GM21526 (cell line): ENCODE data around the gene GOLT1A.

ENCODE experiments used
- ATAC-seq: cut with Tn5 transposase; IDR thresholded peaks from one replicate; pipeline ENCODE4 v1.9.1; 2021; ENCODE audit warnings: moderate library complexity; ENCODE audit not compliant: unreplicated experiment, low FRiP score

GOLT1A gene, protein sequence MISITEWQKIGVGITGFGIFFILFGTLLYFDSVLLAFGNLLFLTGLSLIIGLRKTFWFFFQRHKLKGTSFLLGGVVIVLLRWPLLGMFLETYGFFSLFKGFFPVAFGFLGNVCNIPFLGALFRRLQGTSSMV

DNA sequence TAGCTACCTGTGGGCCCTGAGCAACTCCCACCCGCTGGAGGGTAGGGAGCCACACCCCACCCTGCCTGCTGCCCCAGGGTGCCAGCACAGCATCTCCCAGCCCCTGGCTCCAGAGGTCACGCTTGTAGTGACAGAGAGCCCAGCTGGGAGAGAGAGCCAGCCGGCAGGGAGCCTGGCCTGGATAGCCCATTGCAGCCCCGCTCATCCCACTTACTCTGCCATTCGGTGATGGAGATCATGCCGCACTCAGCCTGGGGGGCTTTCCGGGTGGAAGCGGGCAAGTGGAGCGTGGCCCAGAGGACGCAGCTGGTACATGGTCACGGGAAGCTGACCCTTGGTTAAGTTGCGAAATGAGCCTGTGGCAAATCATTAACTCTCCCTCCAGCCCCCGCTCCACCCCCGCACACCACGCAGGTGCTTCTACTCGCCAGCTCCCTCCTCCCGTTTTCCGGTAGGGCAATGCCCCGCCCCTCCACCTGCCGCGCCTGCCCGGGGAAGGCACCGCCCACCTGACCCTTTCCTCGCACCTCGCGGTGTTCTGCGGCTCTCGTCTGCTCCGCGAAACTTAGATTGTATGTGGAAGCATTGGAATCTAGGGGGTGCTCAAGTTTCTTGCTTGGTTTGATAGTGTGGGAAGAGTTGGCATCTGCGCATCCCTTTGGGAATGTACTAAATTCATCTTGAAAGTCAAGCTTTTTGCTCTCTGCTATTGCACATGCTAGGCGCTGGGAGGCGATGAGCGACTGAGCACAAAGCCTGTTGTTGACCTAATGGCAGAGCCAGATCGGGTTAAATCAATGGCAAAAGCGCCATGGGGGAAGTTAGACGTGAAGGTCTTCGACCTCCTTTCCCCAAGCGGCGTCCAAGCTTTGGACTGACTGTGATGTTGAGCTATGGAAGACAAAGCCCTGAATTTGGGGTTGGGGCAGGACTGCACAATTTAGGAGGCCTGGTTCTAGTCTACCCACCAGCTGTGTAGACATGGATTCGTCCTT is at the start of gene GOLT1A:
TSS of gene GOLT1A (minus strand) at position 321 of the 995 bp plus-strand sequence. CDS start at position 239, 82 bp downstream.
- no peak for ATAC-seq

DNA sequence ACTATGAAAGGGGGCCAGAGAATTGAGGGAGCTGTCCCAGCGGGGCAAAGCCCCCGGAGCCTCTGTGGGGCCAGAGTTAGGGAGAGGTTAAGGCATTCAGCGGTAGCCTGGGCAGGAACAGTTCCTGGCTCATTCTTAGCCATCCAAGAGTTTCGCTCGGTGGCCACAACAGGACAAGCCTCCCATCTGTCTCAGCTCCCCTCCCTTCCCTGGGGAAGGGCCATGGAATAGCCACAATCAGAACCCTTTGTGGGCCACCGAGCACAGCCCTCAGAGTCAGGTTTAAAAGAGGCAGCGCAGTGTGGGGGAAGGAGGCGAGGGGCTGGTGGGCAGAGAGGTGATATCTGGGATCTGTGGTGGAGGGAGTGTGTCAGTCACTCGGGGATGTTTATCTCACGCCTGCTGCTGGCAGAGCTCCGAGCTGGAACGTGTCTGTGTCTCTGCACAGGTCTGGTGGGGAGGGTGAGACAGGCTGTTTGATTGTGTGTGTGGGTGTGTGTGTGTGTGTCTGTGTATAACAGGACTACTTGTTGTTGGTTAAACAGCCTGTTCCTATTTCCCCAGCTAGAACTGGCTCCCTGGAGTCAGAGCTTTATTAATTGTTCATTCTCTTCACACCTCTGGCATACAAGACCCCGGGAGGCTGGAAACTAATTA is 49.6 kb upstream of the GOLT1A start:
- no peak for ATAC-seq

DNA sequence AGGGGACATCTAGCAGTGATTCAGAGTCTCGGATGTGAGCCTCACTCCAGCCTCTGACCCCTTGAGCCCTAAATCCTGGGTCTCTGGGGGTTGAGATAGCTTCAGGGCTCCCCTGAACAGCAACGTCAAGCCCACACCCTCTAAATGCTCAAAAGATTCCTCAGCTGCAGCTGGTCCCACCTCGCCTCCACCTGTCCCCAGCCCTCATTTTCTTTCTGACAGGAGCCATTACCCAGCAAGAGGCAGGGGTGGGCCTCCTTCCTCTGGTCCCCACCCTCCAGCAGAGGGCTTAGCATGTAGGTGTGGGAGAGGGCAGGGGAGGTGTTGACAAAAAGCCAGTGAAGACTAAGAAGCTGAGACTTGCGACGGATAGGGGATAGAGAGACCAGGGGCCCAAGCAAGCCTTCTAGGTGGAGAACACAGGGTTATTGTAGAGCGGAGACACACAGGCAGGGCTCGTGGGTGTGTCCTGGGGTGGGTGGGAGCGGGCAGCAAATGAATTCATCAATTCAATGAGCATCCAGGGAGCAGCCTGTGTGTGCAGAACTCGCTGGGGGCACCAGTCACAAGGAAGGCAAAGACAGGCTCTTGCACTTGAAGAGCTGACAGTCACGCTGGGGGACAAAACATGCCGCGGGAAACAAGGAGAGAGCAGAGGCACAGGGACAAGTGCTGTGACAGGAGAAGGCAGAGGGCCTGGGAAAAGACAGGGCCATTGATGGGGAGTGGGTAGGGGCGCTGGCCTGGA is 48.9 kb upstream of the GOLT1A start:
- ATAC-seq = no peak

DNA sequence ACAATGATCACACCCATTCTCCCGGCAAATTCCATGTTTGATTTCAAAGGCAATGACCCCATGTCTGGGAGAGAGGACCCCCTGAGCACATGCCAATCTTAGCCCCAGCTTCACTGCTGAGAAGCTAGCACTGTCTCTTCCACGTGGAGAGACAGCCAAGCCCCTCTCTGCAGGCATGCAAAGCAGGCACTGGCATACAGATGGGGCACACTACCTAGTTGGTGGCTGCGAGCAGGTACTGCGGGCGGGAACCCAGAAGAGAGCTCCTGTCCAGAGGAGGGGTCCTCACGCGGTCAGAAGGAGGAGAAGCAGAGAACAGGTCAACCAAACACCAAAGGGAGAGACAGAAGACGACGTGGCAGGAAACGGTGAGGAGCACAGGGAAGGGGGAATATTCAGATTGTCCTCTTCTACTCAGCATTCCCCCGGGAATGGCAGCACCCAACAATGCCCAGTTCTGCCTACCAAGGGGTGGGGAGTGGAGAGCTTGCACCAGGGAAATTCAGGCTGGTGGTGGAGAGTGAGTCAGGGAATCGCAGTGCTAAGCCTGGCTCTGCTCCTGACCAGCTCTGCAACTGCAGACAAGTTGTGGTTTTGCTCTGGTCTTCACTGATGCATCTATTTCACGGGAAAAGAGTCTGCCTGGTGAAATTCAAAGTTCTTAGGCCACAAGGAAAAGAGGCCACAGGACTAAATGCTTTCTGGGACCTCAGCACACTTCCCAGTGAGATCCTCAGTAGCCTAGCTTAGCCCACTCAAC is 48.1 kb upstream of the GOLT1A start:
- ATAC-seq = no peak

DNA sequence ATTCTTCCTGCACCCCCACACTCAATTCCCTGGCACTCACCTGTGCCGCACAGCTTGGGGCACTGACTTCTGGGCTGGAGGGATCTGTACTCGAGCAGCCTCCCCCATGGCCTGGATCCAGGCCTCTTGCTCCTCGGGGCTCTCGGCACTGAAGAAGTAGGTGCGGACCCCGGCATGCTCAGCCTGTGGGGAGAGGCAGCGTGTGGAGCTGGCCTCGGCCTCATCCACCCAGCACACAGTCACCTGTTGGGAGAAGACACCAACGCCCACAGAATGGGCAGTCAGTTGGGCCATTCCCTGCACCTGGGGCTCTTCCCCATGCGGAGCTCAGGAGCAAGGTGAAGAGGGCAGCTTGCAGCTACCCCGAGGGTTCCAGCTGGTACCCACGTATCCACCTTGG is 47.5 kb upstream of the GOLT1A start:
- ATAC-seq = no peak

DNA sequence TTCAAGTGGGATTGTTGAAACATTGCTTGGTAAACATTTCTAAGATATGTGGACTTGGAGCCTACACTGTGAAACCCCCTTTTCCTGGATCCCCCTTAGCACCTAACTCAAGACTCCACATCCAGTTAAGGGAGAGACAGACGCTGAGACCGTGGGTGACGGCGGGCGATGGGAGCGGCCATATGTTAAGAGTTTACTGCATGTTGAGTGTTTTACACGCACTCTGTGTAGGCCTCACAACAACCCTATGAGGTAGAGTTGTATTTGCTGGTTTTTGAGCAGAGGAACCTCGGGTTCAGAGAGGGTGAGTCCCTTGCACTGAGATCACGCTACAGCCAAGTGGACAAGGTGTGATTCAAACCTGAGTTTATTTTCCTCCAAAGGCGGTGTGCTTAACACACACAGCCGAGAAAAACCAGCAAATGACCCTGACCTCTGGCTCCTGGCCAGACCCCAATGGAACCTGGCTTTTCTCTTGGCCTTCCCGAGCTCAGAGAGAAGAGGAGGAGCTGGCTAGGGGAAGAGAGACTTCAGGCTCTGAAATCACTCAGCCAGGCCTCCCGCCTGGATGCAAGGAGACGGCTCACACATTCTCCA is 46.9 kb upstream of the GOLT1A start:
- no peak for ATAC-seq

DNA sequence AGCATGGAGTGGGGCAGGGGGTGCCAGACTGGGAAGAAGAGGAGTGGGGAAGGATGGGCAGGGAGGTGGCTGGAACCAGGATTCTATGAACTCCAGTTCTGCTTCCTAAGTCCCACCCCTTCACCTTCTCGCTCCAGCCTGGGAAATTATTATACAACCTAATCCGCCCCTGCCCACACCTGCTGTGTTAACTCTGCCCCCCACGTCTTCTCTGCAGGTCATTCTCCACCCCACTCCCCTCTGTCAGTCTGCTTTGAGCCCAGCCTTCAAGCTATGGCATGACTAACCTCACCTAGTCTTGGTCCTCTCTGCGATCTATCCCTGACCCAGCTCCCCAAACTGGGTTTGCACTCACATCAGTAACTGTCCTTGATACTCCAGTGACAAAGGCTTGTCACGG is 46.0 kb upstream of the GOLT1A start:
- ATAC-seq = no peak

DNA sequence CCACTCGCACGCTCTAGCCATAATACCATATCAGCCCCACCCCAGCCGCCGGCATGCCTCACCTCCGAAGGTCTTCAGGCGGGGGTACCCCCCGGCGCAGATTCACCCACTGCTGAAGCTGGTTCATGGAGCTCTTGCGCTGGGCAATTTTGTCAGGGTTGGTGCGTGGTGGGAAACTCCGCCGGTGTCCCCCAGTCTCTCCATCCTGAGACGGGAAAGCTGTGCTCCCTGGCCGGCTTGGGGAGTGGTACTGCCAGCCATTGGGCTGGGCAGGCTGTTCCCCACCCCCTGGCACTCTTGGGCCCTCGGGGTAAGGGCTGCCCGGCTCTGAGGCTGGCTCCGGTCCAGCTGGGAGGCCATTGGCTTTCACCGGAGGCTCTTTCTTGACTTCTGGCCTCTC is 45.4 kb upstream of the GOLT1A start:
- no peak for ATAC-seq

DNA sequence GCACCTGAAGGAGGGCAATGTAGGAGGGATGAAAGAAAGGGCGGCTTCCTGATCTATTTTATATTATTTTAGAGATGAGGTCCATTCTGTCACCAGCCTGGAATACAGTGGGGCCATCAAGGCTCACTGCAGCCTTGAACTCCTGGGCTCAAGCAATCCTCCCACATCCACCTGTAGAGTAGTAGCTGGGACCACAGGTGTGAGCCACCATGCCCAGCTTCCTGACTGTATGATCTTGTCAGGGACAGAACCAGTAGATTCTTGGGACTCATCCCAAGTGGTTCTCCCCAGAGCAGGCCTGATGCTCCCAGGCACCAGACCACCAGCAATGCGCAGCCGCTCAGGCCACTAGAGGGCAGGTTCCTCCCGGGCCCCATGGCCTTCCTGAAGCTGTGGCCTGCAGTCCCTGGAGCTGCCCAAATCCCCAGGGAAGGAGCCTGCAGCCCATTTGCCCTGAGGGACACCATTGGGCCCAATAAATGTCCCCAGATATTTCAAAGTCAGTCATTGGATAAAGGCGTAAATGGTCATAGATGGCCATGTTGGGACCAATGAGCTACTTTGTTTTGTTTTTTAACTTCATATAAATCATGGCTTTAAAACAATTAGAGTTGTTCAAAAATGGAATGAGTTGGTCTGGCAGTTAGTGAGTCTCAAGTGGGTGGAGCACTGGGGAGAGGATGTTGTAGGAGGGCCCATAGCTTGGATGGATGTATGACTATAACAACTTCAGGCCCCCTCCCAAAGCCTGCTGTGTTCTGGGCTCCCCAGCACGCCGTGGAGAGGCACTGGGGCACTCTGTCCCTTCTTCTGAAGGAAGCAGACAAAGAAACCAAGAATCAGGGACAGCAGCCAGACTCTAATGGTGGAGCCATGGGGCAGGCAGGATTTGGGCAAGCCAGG is 44.7 kb upstream of the GOLT1A start:
- no peak for ATAC-seq

DNA sequence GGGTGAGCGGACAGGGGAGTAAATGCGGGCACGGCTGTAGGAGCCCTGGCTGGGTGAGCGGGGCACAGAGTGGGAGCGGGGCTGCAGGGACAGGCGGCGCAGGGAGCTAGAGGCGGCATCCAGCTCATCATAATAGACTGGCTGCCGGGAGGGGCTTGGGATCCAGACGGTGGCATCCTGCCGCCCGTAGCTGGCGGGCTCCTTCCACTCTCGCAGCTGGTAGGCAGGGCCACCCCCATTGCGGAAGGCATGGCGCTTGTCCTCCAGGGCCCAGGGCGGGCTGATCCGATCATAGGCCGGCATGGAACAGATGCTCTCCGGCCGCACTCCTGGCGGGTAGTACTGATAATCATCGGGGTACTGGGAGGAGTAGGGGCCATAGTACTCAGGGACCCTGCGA is 43.7 kb upstream of the GOLT1A start:
- no peak for ATAC-seq

DNA sequence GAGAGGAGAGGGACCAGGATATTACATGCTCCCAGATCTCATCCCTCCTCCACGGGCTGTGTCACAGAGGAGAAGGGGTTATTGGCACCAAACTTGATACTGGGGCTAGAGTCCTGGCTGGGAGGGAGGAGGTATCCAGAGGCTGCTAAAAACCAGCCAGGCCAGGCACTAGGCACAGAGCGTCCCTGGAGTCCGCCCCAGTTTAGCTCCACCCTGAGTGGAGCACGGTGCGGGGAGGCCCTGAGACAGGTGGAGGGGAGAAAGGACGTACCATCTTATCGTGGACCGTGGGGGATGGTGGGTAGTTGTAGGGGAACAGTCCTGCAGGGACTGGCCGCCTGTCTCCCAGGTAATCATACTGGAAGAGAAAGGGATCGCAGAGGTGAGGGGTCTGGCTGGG is 42.7 kb upstream of the GOLT1A start:
- ATAC-seq = no peak

DNA sequence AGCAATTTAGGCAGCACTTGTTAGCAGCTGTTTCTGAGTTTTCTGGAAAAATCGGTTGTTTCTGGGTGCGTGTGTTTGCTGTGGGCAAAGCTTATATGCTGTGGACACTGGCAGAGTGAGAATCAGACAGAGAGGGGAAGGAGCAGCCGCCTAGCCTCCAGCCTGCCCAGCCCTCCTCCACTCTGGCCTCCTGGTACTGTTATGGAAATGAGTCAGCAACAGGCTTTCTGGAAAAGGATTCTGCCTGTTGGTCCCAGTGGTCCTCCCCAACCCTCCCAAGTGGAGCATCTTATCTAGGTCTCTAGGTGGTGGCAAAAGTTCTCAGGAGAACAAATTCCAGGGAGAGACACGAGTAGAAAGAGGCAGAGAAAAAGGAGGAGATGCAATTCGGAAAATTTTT is 42.2 kb upstream of the GOLT1A start:
- ATAC-seq = no peak

DNA sequence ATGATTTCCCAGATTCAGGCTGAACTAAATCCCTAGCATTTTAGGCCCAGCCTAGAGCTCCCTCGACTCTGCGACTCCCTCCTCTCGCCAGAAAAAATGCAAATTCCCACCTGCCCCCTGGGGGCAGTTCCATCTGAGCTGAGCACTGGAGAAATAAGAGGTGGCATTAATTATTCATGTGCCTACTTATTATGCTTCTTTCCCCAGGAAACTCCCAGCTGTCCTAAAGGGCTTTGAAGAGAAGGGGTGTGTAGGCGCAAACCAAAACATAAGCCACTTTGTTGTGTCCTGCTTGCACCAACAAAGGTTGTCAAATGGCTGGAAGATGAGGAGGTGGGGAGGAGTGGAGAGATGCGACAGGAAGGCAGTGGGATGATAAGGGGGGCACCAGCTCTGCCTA is 41.4 kb upstream of the GOLT1A start:
- no peak for ATAC-seq

DNA sequence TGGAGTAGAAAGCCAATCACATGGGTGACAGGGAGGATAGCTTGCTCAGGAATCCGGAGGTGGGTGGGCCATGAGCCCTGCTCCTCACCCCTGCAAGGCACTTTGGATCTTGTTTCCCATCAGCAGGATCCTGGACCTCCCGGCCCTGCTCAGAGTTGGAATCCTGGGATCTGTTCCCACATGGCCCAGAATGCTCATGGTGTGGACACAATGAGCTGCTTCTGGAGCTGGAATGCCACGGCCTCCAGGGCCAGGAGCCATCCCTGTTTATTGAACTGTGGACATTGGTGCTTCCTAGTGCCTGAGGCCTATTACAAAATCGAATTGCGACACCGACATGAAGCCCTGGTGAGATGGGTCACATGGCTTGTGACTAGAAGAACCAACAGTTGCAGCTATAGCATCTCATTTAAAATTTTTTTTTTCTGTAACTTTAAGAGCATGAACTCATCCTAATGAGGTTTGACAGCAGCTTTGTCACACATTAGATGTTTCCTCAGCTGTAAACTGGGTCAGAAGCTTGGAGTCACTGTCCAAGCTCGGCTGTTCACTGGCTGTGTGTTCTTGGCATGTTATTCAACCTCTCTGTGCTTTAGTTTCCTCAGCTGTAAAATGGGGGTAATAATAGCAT is 40.4 kb upstream of the GOLT1A start:
- no peak for ATAC-seq

DNA sequence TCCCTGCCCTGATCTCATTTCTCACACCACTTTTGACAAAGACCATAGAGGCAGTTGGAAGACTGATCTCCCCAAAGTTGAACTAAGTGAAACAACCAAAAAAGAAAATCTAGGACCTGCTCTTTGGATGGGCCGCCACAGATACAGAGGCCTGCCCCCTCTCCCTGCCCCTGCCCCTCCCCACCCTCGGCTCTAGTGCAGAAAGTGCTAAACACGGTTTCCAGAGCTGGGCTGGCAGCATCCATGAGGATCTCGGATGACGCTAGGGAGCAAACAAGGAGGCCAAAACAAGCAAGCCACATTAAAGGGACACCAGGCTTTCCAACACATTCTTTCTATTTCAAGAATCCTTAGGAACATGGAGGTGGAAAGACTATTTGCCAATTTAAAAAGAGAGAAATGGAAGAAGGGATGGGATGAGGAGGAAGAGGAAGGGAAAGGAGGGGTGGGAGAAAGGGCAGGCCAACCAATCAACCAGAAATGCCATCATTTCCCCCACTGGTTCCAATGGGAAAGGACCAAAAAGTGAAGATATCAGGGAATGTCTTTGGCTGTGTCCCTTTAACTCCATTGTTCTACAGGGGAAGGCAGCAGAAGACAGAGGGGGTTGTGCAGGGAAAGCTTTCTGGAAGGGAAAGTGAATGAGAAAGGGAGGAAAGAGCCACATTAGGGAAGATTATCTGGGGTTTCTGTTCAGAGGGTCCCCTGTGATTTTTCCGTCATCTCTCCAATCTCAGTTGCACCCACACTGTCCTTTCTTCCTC is 38.3 kb upstream of the GOLT1A start:
- no peak for ATAC-seq

DNA sequence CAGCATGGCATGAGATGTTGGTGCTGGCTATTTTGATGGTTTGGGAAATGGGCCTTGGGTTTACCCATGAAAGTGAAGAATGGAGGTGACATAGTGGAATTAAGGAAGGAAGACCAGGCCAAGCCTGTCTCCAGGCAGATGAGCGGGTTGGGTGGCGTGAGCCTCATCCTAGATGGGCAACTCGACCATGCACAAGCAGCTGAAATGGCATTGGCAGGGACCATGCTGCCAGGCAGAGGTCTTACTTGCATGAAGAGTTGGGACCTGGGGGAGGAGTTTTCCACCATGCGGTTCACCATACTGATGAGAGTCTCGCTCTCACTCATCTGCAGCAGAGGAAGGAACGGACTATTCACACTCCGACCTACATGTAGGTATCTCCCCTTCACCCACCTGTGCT is 37.5 kb upstream of the GOLT1A start:
- ATAC-seq = no peak

DNA sequence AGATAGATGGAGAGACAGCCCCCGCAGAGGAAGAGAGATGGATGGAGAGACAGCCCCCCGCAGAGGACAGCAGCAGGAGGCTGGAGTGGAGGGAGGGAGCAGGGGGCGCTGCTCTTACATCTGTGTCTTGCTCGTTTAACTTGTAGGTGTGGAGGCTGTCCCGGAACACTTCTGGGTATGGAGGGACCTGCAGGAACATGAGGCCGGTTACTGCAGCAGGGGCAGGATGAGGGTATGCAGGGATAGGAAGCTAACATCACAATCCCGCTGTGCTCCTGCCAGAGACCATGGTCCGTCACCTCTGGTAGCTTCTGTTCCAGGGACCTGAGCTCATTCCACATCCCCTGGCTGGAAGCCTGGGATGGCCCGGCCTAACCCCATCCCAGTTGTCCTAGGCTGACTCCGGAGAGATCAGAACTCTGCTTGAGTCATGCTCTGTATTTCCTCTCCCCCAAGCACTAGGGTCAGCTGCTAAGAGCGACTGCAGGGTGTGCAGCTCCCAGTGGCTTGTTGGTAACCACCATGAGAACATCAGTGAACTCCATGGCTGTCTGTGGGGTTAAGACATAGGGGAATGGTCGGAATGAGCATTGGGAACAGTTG is 36.7 kb upstream of the GOLT1A start:
- ATAC-seq = no peak
